Motor neuron (in vitro differentiated cells): ENCODE results near the gene CHD9. TPM values are rescaled to one million over a fixed set of nuclear protein-coding genes. Genes with fewer than 3 reads are reported as not detected.
A peak's percentile ranks its signal among the peaks of the same experiment; 100 is the strongest.

Source experiments
- ATAC-seq, 8 experiments: fragments of 200-7000 bp; cut with Tn5 transposase; replicated peaks in 6 of 8; 2 replicates each; pipeline ENCODE4 v1.8.0; 2021; ENCODE audit warnings: mild to moderate bottlenecking in 8 of 8, moderate library complexity in 8 of 8
- H3K27ac ChIP-seq, 2 donors: fragments of 250-450 bp; sonication (Bioruptor Pico); 2 replicates each; pipeline ENCODE4 v1.9.0; 2021; ENCODE audit warnings: antibody characterized with exemption in 2 of 2, mild to moderate bottlenecking in 2 of 2, moderate library complexity in 1 of 2
- H3K4me1 ChIP-seq, 2 donors: fragments of 250-450 bp; sonication (Bioruptor Pico); replicated peaks in 1 of 2; 2 replicates each; pipeline ENCODE4 v1.6.1; 2021; ENCODE audit warnings: antibody characterized with exemption in 2 of 2, mild to moderate bottlenecking in 2 of 2, moderate library complexity in 1 of 2
- H3K4me3 ChIP-seq, 5 donors: fragments of 250-450 bp; sonication (Bioruptor Pico); 2 replicates each; pipeline ENCODE4 v1.9.0; 2021; ENCODE audit warnings: antibody characterized with exemption in 5 of 5, mild to moderate bottlenecking in 5 of 5, moderate library complexity in 4 of 5
- WGBS, 10 experiments: fragments of 450-650 bp; shearing (Covaris generic); methylation state at CpG; one replicate each; pipeline ENCODE4 v1.0.0; 2022; 5-methylcytosine and 5-hydroxymethylcytosine counted together
- in situ Hi-C, 9 experiments: fragments of 400-800 bp; cut with MboI; loops; one replicate each; pipeline ENCODE4 v1.15.0; 2021; ENCODE audit warnings: low sequenced_read_pairs in 9 of 9, low pct_unique_long_range_greater_than_20kb in 2 of 9; ENCODE audit not compliant: unreplicated experiment in 9 of 9
- total RNA-seq, 8 experiments: library from RNA; unstranded; fragments of 300-600 nt; gene quantifications; 2 replicates each; pipeline versions ENCODE4 v1.2.3 to v1.2.4, GENCODE V29; 2022

The CHD9 gene
- total RNA-seq, 8 experiments from 2014 or later, result 57.0 to 109 (median 65.7) TPM

DNA sequence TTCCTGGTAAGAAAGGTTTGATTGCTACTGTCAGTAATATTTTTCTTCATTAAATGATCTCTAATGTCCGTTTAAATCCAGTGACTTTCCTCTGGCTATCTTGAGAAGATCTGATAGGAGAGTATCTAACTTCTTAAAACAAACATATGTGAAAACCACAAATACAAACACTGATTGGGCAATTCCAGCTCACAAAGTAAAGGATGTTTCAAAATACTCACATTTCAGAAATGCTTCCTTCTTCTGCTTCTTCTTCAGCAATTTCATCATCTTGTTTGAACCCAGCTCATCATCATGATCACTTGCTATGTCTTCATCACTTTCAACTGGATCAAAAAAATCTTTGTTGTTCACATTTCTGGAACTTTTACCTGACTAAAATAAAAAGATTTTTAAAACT lies 315.1 kb downstream of the CHD9 start:
- ATAC-seq, result no peak
- in situ Hi-C loops, result no loop called here
- H3K27ac ChIP-seq, result no peak overlapping the region

DNA sequence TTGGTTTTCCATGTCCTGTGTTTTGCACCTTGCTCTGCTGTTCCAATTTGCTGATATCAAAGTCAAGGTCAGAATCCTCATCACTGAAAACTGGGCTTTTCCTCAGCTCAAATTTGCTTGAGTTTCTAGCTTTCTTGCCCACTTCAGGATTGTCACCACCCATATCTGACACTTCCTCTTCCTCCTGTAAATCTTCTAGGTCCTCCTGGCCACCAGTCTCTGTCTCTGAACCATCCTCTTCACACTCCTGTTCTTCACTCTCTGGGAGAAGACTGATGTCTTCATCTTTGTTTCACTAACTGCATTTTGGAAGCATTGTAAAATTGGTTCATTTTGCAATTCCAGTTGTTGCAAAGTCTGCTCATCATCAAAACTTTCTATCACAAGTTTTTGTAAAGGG lies 316.0 kb downstream of the CHD9 start:
- in situ Hi-C loops, result no loop called here
- no peak for ATAC-seq
- H3K4me1 ChIP-seq, result no peaks in the 10 kb centered on the region

More for the DNA sequence above, 315.1 kb downstream of the CHD9 start:
- H3K4me1 ChIP-seq, result no peaks in the 10 kb centered on the region
- WGBS, 10 experiments, result 13 to 100% (median 80%) methylated on average over 1 of the region's 1 CpG; no CpG with 5 or more reads in 3 of the 10 experiments
- no peak overlapping the region for H3K4me3 ChIP-seq

DNA sequence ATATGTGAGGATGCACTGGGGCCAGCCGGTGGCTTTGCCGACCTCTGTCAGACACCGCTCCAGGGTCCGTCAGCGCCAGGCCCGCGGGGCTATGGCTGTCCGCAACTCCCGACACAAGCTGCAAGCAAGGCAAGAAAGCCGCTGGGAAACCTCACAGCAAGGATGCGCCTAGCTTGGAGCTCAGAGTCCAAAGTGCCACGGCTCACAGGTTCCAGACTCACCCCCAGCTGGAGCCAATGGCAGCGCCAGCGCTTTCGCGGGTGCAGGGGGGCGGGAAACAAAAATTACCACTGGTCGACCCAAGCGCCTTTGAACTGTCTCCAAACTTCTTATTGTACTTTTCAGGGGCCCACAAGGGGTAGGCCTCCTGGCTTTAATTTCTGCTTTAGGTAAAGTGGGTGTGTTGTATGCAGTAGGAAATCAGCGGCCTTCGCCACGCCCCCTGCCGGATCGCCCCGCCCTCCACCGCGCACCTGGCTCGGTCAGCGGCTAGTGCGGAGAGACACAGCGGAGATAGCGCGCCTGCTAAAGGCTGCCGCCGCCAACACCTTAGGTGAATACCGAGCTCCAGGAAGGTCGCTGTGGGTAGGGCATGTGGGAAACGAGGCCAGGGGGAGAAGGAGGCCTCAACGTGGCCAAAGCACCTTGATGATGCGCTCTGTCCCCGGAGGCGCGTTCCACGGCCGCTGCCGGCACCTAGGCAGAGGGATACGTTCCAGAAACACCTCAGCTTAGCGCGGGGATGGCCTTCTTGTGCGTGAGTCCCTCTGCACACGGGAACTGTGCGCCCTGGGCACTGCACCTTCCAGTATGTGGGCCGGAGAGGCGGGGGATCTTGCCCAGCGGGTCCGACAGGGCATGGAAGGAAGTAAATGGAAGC lies 318.4 kb downstream of the CHD9 start:
- in situ Hi-C loops, result no loop called here
- H3K4me3 ChIP-seq, result peak overlapping the region in 2 of 5 donors; percentile 17 to 19
- no peak overlapping the region for H3K27ac ChIP-seq
- no peaks in the 10 kb centered on the region for H3K4me1 ChIP-seq
- peak in 3 of 8 experiments; percentile 12 to 65 (median 58) for ATAC-seq
- 40 to 83% (median 71%) methylated on average over 2 to 12 of the region's 56 CpGs; no CpG with 5 or more reads in 3 of the 10 experiments for WGBS, 10 experiments

More for the DNA sequence above, 316.0 kb downstream of the CHD9 start:
- Histone ChIP-seq H3K4me3 (no peak overlapping the region), H3K27ac (no peak overlapping the region)

DNA sequence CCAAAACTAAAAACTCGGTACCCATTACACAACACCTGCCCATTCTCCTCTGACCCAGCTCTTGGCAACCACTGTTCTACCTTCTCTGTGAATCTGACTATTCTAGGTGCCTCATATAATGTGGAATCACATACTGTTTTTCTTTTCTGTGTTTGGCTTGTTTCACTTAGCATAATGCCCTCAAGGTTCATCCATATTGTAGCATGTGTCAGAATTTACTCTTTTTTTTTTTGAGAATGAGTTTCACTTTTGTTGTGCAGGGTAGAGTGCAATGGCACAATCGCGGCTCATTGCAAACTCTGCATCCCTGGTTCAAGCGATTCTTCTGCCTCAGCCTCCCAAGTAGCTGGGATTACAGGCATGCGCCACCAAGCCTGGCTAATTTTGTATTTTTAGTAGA lies 320.0 kb downstream of the CHD9 start:
- Histone ChIP-seq H3K27ac (no peak overlapping the region), H3K4me1 (no peaks in the 10 kb centered on the region), H3K4me3 (no peak overlapping the region)
- WGBS, 10 experiments, result 80 to 100% (median 92%) methylated on average over 1 to 5 of the region's 5 CpGs; no CpG with 5 or more reads in 2 of the 10 experiments
- peak in 3 of 8 experiments; percentile 53 to 80 (median 72) for ATAC-seq
- in situ Hi-C loops, result no loop called here

DNA sequence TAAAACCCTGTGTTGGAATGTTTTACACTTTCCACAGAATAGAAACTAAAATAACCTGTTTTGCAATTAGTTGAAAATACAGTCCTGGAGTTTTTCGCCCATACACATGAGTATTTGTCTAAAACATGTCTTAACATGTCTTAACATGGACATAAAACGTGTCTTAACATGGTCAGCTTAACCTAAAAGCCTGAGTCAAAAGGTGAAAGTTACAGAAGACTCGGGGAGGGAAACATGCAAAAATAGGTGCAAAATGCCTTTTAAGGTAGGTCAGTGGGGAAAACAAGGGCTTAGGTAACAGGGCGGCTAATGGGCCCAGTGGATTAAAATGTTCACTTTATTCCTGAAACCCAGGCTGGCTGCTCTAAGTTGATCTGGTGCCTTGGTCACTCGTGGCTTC lies 323.3 kb downstream of the CHD9 start:
- no peak for ATAC-seq
- Histone ChIP-seq H3K4me1 (no peaks in the 10 kb centered on the region), H3K27ac (no peak overlapping the region), H3K4me3 (no peak overlapping the region)
- 17 to 83% (median 54%) methylated on average over 1 to 5 of the region's 5 CpGs for WGBS, 10 experiments
- in situ Hi-C loops, result no loop called here

Other genes with a start within 250 kb of the CHD9 start
- gene CHD9NB, start 2.1 kb upstream of the CHD9 start, total RNA-seq, result 10 to 100 TPM in 1 of 8 experiments, 1 to 10 TPM in 3, under 1 TPM in 2, not detected in 2; 0.05 to 20.8 (median 3.0) TPM